GM15510 (cell line): ENCODE results near the gene PMAIP1.

ENCODE experiments used
- POLR2A ChIP-seq: IDR thresholded peaks from 3 replicates; pipeline ENCODE4 v1.6.1; 2011; ENCODE audit warnings: borderline replicate concordance; ENCODE audit not compliant: insufficient read length; ENCODE audit errors: extremely low read depth

The PMAIP1 gene

DNA sequence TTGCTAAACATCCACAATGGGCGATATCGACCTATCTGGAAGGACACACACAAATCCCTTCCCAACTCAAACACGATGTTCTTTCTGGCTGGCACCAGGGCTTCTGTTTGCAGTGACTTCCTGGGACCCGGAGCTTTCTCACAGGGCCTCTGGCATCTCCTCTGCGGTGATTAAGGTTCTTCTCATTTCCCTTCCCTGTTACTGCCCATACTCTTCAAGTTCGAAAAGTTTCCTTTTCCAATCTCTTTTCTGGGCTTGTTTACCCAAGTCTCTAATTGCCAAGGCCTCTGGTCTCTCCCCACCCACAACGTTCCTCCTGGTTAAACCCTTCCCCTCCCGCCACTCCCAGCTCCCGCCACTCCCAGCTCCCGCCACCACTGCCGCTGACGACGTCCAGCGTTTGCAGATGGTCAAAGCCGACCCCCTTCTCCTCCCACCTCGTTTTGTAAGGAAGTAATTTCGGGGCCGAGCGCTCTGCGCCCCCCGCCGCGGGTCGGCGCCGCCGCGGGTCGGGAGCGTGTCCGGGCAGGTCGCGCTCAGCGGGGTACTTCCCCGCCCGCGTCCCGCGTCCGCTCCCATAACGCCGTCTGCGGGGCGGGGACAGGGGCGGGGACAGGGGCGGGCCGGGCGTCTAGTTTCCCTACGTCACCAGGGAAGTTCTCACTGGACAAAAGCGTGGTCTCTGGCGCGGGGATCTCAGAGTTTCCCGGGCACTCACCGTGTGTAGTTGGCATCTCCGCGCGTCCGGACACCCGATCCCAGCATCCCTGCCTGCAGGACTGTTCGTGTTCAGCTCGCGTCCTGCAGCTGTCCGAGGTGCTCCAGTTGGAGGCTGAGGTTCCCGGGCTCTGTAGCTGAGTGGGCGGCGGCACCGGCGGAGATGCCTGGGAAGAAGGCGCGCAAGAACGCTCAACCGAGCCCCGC is at the start of gene PMAIP1:
PMAIP1 (plus strand) TSS at position 699 of the 924 bp plus-strand sequence; CDS start at position 881, 182 bp downstream.
- TF ChIP-seq POLR2A, result peak; percentile 100

DNA sequence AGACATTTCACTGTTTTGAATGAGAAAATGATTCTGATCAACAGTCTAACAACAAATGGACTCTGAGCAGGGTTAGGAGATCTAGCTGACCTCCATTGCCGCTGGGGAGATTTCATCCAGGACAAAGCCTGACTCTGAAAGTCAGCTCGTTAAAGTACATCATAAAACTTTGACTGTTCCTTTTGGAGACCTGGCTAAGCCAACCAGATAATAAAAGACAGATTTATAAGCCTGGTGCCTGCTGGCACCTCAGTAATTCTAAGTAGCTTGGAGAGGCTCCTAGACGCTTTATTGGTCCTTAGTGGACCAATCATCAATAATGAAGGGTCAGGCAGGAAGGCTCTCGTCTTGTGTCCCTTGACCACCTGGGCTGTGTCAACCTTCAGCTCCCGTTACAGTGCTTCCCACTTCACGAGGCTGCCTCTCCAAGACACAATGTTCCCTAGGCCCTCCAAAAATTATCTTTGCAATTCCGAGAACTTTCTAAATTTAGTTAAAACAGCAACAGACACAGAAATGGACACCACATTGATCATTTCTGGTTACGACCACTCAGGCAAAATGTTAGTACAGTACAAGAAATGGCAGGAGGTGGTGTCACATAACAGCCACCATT is 47.9 kb upstream of the PMAIP1 start:
- no peak for TF ChIP-seq POLR2A

DNA sequence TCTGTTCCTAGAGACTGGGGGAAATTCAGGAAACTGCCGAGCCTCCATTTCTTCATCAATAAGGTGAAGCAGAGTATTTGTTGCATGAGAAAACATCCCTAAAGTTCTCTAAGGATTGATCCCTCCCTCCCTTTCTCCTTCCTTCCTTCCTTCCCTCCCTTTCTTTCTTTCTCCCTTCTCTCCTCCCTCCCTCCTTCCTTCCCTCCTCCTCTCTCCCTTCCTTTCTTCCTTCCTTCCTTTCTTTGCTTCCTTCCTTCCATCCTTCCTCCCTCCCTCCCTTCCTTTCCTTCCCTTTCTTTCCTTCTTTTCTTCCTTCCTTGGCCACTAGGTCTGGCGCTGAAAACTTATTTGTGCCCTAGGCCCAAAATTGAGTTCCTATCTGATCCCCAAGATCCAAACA is 47.2 kb upstream of the PMAIP1 start:
- TF ChIP-seq POLR2A, result no peak

DNA sequence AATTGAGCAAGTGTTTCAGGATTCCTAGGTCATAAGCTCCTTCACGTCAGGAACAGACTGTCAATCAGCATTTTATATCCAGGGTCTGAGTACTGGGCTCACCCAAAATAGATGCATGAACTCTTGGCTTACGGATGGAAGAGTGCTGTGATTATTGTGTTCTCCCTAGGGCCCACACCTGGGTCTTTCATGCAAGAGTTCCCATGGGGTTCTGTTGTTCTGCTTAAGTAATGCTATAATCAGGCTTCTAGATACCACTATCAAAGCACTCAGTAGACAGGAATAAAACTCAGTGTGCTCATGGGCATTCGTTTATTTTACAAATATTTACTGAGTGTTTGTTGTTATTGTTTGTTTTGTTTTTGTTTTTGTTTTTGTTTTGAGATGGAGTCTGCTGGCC is 46.4 kb upstream of the PMAIP1 start:
- TF ChIP-seq POLR2A, result no peak

DNA sequence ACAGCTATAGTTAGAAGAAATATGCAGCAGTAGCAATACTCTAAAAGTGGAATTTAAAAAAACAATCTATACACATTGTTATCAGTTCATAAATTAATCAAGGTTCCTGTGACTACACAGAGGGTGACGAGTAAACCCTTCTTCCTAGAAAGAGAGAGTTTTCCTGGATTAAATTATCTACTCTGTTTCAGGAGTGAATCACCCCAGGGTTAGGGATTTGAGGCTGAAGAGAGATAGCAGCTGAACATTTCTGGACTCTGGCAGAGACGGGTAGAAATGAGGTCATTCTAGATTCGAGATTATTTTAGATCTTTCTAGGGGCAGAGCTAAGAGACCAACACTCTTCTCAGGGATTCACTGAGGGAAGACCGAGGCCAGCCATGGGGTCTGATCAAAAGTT is 38.8 kb upstream of the PMAIP1 start:
- TF ChIP-seq POLR2A, result no peak

DNA sequence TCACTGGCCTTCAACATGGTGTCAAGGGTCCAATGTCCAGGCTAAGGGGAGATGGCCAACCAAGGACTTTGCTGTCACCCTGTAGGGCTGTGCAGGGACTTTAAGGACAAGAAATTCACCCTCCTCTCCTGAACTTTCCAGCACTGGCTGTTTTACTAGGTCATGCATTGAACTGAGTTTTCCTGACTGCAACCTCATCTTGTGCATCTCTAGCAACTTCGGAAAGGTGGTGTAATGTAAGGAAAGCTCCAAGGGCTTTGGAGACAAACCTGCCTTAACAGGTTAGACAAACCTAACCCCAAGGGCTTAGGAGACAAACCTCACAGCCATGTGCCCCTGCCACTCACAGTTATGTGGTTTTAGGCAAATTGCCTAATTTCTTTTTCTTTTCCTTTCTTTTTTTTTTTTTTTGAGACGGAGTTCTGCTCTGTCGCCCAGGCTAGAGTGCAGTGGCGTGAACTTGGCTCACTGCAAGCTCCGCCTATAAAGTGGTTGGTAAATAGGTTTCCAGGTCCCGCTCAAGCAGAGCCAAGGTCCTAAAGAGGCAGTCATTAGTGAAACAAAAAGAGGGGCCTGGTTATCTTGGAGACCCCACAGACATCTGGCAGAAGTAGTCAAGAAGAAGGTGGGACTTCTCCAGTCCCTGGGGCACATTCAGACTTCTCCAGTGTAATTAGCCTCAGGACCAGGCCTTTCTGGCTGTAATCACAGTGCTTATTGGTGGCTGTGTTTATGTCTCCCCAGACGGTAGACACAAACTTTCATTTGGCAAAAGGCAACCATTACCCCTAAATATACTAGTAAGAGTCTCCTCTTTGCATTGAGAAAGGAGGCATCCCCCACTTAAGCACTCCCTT is 37.6 kb upstream of the PMAIP1 start:
- no peak for TF ChIP-seq POLR2A

DNA sequence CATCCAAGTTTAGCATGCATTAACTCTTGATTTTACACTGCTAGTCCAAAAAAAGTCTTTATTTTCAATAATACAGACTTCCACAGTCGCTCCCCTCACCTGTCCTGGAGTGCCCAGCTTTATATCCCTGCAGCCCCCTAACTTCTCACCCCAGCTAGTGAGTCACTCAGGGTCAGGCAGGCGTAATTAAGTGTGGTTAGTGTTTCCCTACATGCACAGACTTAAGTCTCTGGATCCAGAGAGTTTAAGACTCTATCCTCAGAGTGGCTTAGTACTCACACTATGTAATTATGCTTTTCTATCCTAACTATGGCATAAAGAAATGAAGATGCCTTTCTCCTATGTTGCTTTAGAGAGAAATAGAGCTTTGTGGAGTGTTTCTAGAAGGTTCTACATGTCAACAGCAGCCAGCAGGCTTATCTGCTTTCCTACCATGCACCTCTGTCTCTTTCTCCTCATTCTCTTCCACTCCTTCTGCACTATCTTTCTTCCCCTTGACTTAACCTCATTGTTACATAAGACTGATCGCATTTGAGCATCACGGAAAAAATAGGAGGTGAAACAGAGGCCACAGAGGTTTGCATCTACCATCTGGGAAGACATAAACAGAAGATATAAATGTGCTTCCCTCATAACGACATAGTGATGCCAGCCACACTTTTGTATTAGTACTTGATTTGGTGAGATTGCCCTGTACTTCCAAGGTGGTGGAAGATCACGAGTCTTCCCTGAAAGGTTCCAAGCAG is 34.4 kb upstream of the PMAIP1 start:
- no peak for TF ChIP-seq POLR2A

DNA sequence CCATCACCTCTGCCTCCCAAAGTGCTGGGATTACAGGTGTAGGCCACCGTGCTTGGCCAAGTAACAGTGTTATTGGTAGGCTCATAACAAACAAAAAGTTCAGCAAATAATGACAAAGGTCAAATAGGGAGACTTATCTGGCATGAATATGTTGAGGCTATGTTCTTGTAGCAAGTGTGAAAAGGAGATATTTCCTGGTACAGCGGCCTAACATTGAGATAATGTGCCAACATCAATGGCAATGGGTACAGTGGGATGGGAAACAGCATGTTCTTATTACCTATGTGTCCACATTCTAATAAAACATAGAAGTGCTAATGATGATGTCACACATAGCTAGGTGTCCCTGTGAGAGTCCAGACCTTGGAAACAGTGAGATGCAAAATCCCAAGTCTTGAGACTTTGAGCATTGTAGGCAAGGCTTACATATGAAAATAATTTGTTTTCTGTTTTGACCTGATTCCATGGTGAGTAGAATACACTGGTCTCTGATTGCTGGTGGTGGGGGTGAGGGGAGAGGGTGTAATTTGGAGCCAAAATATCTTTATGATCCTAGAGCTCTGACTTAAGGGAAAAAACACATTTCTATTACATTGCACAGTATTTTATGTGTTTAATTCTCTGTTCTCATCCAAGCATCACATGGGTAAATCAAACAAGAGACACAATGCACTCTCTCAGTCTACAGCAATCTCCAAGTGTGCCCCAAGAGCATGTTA is 33.1 kb upstream of the PMAIP1 start:
- TF ChIP-seq POLR2A, result no peak

DNA sequence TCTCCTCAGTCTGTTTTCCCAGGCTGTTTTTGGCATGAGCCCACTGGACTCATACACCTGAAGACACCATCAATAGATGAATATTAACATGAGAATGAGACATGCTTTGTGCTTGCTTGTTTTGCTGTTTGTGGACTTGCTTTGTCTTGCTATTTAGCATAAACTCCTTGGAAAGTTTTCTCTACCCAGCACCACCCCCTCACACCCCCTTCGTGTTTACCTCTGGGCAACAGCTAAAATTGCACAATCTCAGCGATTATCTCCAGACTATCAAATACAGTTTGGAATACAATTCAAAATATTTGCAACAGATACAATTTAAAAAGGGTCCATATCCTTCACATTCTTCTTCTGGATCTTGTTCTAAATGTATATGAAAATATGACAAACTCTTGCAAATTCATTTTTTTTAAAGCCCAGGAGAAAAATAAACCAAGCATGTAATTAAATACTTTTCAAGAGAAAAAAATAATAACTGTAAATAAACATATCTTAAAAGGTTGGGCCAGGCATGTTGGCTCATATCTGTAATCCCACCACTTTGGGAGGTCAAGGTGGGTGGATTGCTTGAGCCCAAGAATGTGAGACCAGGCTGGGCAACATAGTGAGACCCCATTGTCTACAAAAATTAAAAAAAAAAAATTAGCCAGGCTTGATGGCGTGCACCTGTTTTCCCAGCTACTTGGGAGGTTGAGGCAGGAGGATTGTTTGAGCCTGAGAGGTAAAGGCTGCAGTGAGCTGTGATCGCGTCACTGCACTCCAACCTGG is 32.3 kb upstream of the PMAIP1 start:
- no peak for TF ChIP-seq POLR2A

DNA sequence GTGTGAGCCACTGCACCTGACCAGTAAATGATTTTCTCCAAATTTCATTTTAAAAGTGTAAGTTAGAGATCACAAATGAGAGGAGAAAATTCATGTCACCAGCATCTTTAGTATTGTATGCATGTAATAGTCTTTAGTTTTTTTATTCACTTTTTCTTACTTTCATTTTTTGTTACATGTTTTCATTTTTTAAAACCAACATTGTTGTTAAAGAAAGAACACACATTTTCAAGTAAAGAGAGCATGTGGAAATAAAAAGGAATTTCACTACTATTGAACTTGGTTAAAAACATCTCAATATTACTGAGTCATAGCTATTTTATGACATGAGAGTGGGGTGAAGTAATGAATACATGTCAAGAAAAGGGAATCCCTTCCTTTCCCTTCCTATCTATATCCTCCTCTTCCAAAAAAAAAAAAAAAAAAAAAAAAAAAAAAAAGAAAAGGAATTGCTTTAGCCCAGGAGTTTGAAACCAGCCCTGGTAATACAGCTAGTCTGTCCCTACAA is 29.1 kb upstream of the PMAIP1 start:
- no peak for TF ChIP-seq POLR2A

DNA sequence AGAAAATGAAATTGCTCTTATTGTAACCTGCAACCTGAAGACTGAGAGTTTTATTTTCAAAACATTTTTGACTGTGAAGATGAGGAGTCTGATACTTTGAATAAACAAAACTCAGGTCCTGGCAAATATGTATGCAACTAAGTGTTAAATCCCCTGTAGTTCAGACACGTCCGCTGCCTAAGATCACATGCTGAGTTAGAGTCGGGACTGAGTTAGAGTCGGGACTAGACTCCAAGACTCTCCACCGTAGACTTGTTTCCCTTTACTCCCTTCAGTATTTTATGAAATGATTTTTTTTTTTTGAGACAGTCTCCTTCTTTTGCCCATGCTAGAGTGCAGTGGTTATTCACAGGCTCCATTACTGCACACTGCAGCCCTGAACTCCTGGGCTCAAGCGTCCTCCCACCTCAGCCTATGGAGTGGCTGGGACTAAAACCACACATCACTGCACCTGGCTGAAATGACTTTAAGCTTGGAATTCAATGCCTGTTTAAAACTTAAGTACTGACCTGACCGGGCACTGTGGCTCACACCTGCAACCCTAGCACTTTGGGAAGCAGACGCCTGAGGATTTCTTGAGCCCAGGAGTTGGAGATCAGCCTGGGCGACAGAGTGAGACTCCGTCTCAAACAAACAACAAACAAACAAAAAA is 28.0 kb upstream of the PMAIP1 start:
- TF ChIP-seq POLR2A, result no peak

DNA sequence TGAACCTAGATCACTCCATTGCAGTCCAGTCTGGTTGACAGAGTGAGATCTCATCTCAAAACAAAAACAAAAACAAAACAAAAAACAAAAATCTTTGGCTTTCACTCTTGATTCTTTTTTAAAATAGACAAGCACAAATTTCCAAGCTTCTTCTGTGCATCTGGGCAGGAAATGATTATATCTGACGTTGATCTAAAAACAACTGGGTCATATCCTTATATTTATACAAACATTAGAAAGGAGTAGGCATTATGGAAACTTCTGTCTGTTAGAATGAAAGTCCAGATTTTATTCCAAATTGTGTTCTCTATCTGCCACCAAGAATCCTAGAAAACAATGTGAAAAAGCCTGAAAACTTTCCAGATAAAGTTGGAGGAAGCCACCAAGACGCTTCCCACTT is 26.2 kb upstream of the PMAIP1 start:
- no peak for TF ChIP-seq POLR2A
